GM18951 (cell line): ENCODE data around the gene LONP2.

Source experiments
- POLR2A ChIP-seq: IDR thresholded peaks from 4 replicates; pipeline ENCODE4 v1.6.1; 2011; ENCODE audit warnings: mild to moderate bottlenecking; ENCODE audit not compliant: insufficient read length, insufficient read depth; ENCODE audit errors: extremely low read depth
- in situ Hi-C: fragments of 300-500 bp; cut with MboI; formaldehyde crosslinking; loops from one replicate; pipeline ENCODE4 v1.12.0; 2022; ENCODE audit warnings: low sequenced_read_pairs, mixed read lengths, inconsistent platforms; ENCODE audit not compliant: unreplicated experiment

Gene LONP2

GRCh38 chr16:48353565-48354163, 109.6 kb downstream of the LONP2 start:
- in situ Hi-C loops: loop anchor here (5.0 to 10.0 kb wide), 2 partner anchors 171 to 279 kb away; no protein-coding TSS in a partner anchor
- no peak for TF ChIP-seq POLR2A

- in situ Hi-C loops: loop anchor here (5.0 to 10.0 kb wide), 2 partner anchors 170 to 278 kb away; no protein-coding TSS in a partner anchor
These were observed 110.3 kb downstream of the LONP2 start for GRCh38 chr16:48354385-48354784.

- no peak for TF ChIP-seq POLR2A
- in situ Hi-C loops: loop anchor here (5.0 to 10.0 kb wide), 2 partner anchors 170 to 277 kb away; no protein-coding TSS in a partner anchor
These were observed 111.1 kb downstream of the LONP2 start for GRCh38 chr16:48354877-48355855.

- TF ChIP-seq POLR2A: no peak
- in situ Hi-C loops: loop anchor here (10.0 kb wide), 1 partner anchor 168 kb away; no protein-coding TSS in a partner anchor
These were observed 112.7 kb downstream of the LONP2 start for GRCh38 chr16:48356633-48357376.

- in situ Hi-C loops: loop anchor here (10.0 kb wide), 1 partner anchor 166 kb away; no protein-coding TSS in a partner anchor
- TF ChIP-seq POLR2A: no peak
These were observed 114.3 kb downstream of the LONP2 start for GRCh38 chr16:48358419-48358818.

GRCh38 chr16:48359983-48360382, 115.9 kb downstream of the LONP2 start:
- in situ Hi-C loops: loop anchor here (10.0 kb wide), 1 partner anchor 165 kb away; no protein-coding TSS in a partner anchor
- TF ChIP-seq POLR2A: no peak

GRCh38 chr16:48361012-48361411, 116.9 kb downstream of the LONP2 start:
- no peak for TF ChIP-seq POLR2A
- in situ Hi-C loops: no loop called here

DNA sequence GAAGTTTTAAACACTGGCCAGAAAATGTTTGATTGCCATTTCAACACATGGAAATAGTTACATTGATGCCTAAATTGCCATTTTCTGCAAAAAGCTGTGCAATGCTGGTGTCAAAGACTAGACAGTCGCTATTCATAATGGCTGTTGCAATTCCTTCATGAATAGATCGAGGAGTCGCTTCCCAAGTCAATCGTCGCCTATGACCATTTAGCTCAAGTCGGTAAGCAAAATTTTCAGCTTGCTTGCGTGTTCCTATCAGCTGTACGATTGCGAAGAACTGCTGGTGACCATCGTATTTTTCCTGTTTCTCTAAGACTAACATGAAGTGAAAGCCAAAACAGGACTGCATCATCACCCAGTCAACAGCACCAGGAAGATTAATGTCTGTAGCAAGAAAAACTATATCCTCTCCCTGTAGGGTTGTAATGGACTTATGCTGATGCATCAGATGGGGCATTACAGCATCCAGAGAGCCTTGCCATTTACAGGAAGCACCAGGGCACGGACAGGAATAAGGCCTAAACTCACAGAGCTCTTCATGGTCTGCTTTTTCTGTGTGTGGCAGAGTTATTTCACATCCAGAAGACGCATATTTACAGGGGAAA, 117.5 kb downstream of the LONP2 start:
- no peak for TF ChIP-seq POLR2A
- in situ Hi-C loops: no loop called here

GRCh38 chr16:48365025-48365600, 121.0 kb downstream of the LONP2 start:
- in situ Hi-C loops: no loop called here
- no peak for TF ChIP-seq POLR2A

- in situ Hi-C loops: no loop called here
- TF ChIP-seq POLR2A: peak; percentile 61
These were observed 121.6 kb downstream of the LONP2 start for GRCh38 chr16:48365601-48366164.

DNA sequence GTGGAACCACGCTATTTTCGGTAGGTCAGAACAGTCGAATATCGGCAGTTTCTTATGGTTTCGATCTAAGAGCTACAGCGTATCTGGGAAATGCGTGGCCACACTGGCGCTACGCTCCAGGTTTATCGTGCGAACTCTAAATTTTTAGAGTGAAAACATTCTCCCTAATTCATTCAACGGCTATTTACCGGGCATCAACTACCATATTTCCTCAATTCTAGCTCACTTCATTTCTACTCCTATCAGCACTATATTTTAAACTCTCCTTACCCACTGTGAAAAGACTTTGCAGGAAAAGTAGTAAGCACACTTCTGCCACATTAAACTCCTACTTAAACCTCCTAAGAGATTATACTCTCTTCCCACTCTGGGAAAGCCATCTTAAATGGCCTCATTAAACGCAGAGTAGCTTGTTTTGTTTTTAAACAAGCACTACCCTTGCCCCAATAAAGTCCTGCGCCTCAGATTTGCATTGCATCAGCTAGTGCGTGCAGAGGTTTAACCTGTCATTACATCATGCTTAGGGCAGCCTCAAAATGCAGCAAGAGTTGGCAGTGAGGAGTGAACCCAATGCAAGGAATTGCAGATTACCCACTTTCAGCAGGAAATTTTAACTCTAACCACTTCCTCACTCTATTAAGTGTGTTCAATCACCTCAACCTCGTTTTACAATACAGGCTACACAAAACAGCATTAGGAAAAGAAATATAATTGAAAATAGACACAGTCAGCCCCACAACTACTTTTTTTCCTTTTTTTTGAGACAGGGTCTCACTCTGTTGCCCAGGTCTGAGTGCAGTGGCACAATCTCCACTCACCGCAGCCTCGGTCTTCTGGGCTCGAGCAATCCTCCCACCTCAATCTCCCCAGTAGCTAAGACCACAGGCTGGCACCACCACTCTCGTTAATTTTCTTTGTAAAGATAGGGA, 122.3 kb downstream of the LONP2 start:
- no peak for TF ChIP-seq POLR2A
- in situ Hi-C loops: no loop called here
